Ectodermal cell (in vitro differentiated cells): ENCODE results near the gene PPP6R3.

Experiments
- H3K27ac ChIP-seq: 2 replicates; pipeline ENCODE4 v1.7.0; 2013; ENCODE audit warnings: mild to moderate bottlenecking, low read depth, low read length; ENCODE audit not compliant: insufficient read depth, poor library complexity, severe bottlenecking
- H3K27me3 ChIP-seq: 2 replicates; pipeline ENCODE4 v1.7.0; 2013; ENCODE audit warnings: mild to moderate bottlenecking, low read length; ENCODE audit not compliant: insufficient read depth, control insufficient read depth, poor library complexity, severe bottlenecking
- H3K36me3 ChIP-seq: one replicate; pipeline ENCODE4 v1.7.0; 2013; ENCODE audit warnings: low read length; ENCODE audit not compliant: control insufficient read depth, insufficient read depth
- H3K4me1 ChIP-seq: one replicate; pipeline ENCODE4 v1.7.0; 2013; ENCODE audit warnings: low read length; ENCODE audit not compliant: control insufficient read depth, insufficient read depth
- H3K4me3 ChIP-seq: 2 replicates; pipeline ENCODE4 v1.7.0; 2013; ENCODE audit warnings: low read depth, low read length, control low read depth; ENCODE audit not compliant: insufficient read depth
- H3K9me3 ChIP-seq: 2 replicates; pipeline ENCODE4 v1.7.0; 2013; ENCODE audit warnings: mild to moderate bottlenecking, low read length, moderate library complexity; ENCODE audit not compliant: control insufficient read depth
- WGBS, 2 experiments: methylation state at CpG; one replicate each; pipeline ENCODE4 v1.1.7; 2013; ENCODE audit warnings: missing lambda C conversion rate in 2 of 2; 5-methylcytosine and 5-hydroxymethylcytosine counted together

Gene PPP6R3

DNA sequence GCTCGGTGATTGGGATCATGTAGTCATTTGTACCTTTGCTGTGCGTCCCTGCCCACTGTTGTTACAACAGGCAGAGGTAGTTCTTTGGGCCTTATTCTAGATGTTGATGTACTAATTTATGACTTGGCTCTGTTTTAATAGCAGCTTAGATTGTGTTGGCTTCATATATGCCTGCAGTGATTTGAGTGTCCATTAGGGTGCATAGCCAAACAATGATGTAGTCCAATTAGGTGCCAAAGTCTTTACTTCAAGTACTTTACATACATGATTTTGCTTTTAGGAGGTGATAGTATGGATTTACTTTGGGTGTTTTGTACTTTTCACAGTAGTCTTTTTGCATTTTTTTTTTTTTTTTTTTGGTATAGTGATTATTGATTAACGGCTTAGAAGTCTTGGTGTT, 46.4 kb downstream of the PPP6R3 start:
- H3K27me3 ChIP-seq = no peaks in the 10 kb centered on the region
- 95 to 96% methylated on average over 3 of the region's 3 CpGs for WGBS, 2 experiments
- H3K36me3 ChIP-seq = no peaks in the 10 kb centered on the region
- H3K9me3 ChIP-seq = no peaks in the 10 kb centered on the region
- H3K4me1 ChIP-seq = no peaks in the 10 kb centered on the region
- no peak overlapping the region for H3K4me3 ChIP-seq
- no peak overlapping the region for H3K27ac ChIP-seq

DNA sequence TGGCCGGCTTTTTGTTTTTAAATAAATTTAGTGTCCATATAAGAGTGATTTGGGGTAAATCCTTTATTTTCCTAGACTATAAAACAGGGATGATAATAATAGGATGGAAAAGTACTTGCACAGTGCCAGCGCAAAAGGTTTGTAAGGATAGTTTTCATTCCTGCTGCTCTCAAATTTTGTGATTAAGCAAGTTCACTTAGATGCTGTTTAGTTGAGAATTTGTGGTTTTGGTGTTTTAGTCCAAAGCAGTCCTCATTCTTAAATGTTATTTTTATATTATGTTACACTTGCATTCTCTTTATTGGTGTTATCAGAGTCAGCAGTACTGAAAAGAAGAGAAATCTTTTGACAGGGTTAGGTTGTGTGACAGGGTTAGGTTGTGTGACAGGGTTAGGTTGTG, 47.9 kb downstream of the PPP6R3 start:
- Histone ChIP-seq H3K36me3 (no peaks in the 10 kb centered on the region), H3K27ac (no peak overlapping the region), H3K4me1 (no peaks in the 10 kb centered on the region), H3K9me3 (no peaks in the 10 kb centered on the region), H3K4me3 (no peak overlapping the region), H3K27me3 (no peaks in the 10 kb centered on the region)
- WGBS, 2 experiments = 86 to 90% methylated on average over 2 of the region's 2 CpGs

DNA sequence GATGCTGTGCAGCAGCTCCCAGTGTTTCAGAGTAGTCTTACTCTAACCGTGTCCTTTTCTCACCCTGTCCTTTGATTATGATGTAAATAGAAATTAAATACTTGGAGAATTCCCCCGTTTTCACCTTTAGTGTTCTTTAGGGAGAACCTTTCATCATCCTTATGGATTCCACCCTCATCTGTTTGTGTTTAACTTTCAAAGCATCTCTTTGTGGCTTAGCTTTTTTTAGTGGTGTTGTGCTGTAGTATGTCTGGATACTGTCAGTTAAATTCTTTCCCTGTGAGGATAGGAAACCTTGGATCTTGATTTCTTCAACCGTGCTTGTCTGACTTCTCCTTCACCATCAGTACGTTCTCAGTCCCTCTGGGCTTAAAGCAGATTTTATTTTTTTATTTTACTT, 48.5 kb downstream of the PPP6R3 start:
- Histone ChIP-seq H3K27ac (no peak overlapping the region), H3K9me3 (no peaks in the 10 kb centered on the region), H3K4me1 (no peaks in the 10 kb centered on the region), H3K27me3 (no peaks in the 10 kb centered on the region), H3K4me3 (no peak overlapping the region), H3K36me3 (no peaks in the 10 kb centered on the region)
- 64 to 100% methylated on average over 1 to 4 of the region's 4 CpGs for WGBS, 2 experiments

DNA sequence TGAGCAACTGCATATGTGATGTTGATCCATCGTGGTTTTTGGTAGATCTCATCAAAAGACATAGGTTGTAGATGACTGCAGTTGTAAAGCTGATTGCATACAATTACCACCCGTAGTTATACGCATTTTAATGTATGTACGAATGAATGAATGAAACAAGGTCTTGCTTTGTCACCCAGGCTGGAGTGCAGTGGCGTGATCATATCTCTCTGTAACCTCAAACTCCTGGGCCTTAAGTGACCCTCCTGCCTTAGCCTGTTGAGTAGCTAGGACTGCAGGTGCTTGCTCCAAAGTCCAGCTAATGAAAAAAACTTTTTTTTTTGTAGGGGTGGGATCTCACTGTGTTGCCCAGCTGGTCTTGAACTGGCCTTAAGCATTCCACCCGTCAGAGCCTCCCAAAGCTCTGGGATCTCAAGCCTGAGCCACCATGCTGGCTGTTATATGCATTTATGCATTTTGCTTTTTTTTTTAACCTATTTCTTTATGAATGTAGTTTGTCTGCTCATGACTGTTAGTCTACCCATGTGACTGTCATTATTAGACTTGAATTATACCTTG, 53.5 kb downstream of the PPP6R3 start:
- H3K27me3 ChIP-seq = no peaks in the 10 kb centered on the region
- no peak overlapping the region for H3K4me3 ChIP-seq
- H3K9me3 ChIP-seq = no peaks in the 10 kb centered on the region
- 95 to 98% methylated on average over 6 of the region's 6 CpGs for WGBS, 2 experiments
- no peak overlapping the region for H3K27ac ChIP-seq
- H3K4me1 ChIP-seq = no peaks in the 10 kb centered on the region
- H3K36me3 ChIP-seq = no peaks in the 10 kb centered on the region

DNA sequence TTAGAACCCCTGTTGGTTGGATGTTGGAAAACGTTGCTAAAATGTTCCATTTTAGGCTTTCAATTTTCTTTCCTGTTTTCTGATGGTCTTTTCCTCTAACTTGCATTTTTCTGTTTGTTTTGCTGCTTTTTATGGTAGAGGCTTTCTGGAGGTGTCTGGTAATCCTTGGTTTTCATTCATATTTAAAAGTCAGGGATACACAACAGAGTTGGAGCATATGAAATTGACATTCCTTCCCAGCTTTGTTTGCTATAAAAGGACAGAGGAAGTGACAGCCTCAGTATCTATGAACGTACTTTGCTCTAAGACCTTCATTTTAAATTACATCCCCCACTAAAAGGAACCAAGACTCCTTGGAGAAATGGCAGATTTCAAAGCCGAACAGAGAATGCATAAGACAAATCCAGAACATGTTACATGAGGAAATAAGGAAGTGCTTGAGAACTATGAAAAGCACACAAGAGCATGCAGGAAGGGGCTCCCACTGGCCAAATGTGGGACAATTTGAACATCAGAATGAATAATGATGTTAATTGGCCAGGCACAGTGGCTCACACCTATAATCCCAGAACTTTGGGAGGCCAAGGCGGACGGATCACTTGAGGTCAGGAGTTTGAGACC, 56.7 kb downstream of the PPP6R3 start:
- whole genome bisulfite sequencing, 2 experiments = 88 to 94% methylated on average over 5 of the region's 5 CpGs
- H3K4me3 ChIP-seq = no peak overlapping the region
- H3K36me3 ChIP-seq = peaks cover 15% of the 10 kb centered on the region
- no peak overlapping the region for H3K27ac ChIP-seq
- no peaks in the 10 kb centered on the region for H3K9me3 ChIP-seq
- H3K27me3 ChIP-seq = no peaks in the 10 kb centered on the region
- H3K4me1 ChIP-seq = no peaks in the 10 kb centered on the region

DNA sequence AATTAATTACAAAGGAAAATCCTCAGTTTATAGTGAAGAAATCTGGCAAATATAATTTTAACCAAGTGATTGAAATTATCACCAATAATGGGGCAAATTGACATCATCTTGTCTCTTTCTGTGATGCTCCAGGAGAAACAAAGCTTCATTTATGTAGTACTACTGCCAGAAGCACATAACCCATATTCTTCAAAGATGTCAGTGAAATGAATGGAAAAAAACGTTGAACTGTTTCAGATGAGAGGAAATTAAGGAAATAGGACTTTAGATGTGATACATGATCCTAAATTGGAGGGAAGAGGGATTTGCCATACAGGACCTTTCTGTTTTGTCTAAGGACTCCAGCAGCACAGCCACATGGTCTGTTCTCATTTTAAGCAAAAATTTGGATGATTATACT, 57.6 kb downstream of the PPP6R3 start:
- no peaks in the 10 kb centered on the region for H3K27me3 ChIP-seq
- no peaks in the 10 kb centered on the region for H3K4me1 ChIP-seq
- peaks cover 19% of the 10 kb centered on the region for H3K36me3 ChIP-seq
- 83 to 91% methylated on average over 1 of the region's 1 CpG for WGBS, 2 experiments
- no peak overlapping the region for H3K4me3 ChIP-seq
- H3K27ac ChIP-seq = no peak overlapping the region
- no peaks in the 10 kb centered on the region for H3K9me3 ChIP-seq

DNA sequence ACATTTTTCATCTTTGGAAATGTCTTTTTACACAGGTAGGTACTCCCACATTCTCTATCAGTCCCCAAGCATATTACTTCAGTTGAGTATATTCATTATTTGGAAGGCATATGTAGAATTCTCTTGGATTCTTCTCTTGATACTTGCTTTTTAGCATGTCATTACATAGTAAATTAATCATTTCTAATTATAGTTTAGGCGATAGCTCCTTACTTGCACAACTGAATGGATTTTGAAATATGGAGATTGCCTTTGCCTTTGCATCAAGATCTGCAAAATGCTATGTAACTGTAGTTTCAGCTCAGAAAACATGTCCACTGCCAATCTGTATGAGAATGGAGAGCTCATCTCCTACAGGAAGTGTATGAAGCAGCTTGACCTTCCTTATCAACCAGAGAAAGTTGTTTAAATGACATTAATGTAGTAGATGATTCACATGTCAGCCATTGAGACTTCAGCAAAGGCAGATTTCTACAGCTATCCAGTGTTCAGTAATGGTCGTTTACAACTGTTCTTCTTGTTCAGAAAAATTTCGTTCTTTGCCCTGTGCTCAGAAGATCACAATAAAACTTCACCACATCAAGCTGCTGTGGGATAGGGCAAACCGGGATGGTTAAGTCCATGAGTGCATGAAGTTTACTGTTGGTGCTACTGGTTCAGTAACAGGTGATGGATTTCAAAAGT, 61.6 kb downstream of the PPP6R3 start:
- H3K27me3 ChIP-seq = no peaks in the 10 kb centered on the region
- H3K9me3 ChIP-seq = no peaks in the 10 kb centered on the region
- H3K27ac ChIP-seq = no peak overlapping the region
- 96 to 97% methylated on average over 4 of the region's 4 CpGs for WGBS, 2 experiments
- no peak overlapping the region for H3K4me3 ChIP-seq
- H3K36me3 ChIP-seq = peaks cover 30% of the 10 kb centered on the region
- no peaks in the 10 kb centered on the region for H3K4me1 ChIP-seq

DNA sequence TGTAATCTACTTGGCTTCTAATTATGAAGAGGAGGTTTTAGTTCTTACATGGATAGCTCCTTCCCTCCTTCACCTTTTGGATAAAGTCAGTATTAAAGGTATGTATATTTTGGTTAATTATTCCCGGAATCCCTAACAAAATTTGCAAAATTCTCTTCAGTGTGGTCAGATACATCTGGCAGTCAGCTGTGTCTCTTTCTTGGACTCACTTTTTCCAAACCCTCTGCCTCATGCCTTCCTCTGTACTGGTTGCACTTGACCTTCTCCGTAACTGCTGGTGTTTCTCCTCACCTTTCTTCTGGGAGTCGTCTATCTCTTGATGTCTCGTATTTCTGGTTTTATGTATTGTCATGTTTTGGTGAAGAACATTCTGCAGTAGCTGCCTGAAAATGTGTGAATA, 62.5 kb downstream of the PPP6R3 start:
- 93 to 95% methylated on average over 4 of the region's 4 CpGs for WGBS, 2 experiments

DNA sequence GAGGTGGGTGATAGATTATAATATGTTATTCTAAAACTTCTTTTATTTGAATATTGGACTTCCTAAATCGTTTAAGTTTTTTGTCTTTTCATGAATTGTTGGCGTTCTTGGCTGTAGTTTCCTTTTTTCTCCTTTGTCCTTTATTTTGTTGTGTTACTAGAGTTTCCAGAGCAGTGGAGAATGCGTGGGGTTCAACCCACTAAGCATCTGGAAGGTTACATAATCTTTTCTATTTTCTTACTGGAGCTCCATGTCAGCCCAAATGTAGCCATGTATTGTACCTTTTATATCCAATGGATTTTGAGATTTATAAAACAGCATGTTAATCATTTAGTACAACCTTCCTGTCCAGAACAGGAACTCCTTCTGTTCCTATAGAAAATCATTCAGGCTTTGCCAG, 63.2 kb downstream of the PPP6R3 start:
- H3K4me3 ChIP-seq = no peak overlapping the region
- H3K27ac ChIP-seq = no peak overlapping the region
- H3K9me3 ChIP-seq = no peaks in the 10 kb centered on the region
- no peaks in the 10 kb centered on the region for H3K27me3 ChIP-seq
- WGBS, 2 experiments = 95 to 97% methylated on average over 2 to 3 of the region's 3 CpGs
- peaks cover 35% of the 10 kb centered on the region for H3K36me3 ChIP-seq
- H3K4me1 ChIP-seq = peaks cover 4% of the 10 kb centered on the region

More for the DNA sequence above, 62.5 kb downstream of the PPP6R3 start:
- Histone ChIP-seq H3K27me3 (no peaks in the 10 kb centered on the region), H3K9me3 (no peaks in the 10 kb centered on the region), H3K36me3 (peaks cover 35% of the 10 kb centered on the region), H3K4me3 (no peak overlapping the region), H3K4me1 (peaks cover 4% of the 10 kb centered on the region), H3K27ac (no peak overlapping the region)

DNA sequence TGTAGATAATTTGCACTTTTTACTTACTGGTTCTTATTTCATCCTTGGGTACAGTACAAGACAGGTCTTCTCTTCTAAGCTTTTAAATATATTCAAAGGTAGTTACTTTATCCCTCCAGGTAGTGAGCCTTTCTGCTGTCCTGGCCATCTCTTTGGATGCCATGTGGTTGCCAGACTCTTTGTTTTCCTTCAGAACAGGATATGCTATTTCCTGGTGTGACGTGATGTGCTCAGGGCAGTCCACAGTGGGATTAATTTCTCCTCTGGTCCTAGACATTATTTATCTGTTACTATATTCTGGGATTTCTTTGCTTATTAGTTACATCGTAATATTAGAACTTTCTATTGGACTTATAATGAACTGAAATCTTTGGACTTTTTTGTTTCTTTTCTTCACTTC, 63.7 kb downstream of the PPP6R3 start:
- Histone ChIP-seq H3K27me3 (no peaks in the 10 kb centered on the region), H3K27ac (no peak overlapping the region), H3K4me1 (peaks cover 4% of the 10 kb centered on the region), H3K4me3 (no peak overlapping the region), H3K36me3 (peaks cover 35% of the 10 kb centered on the region), H3K9me3 (no peaks in the 10 kb centered on the region)
- 94 to 100% methylated on average over 1 to 2 of the region's 2 CpGs for WGBS, 2 experiments
